ENCODE measurements around the gene DERL2. TPM values are rescaled to one million over a fixed set of nuclear protein-coding genes. Genes with fewer than 3 reads are reported as not detected.

Gene DERL2
- total and polyA plus RNA-seq, 2 experiments from 2014 or later, result 65.0 to 113 TPM

- no peaks in the 10 kb centered on the region for H3K79me2 ChIP-seq (replicated peaks; ENCODE audit: insufficient read depth)
- no peaks in the 10 kb centered on the region for H4K20me1 ChIP-seq (replicated peaks; ENCODE audit: insufficient read depth)
- H3K9me3 Mint-ChIP-seq, result no peaks in the 10 kb centered on the region; the same call in 2 of the 3 replicates
- no peaks in the 10 kb centered on the region for H3K9me2 ChIP-seq (ENCODE audit: insufficient read depth)
- no peak overlapping the region for H3K27ac Mint-ChIP-seq
- peak overlapping the region; percentile 67 for H3K4me2 ChIP-seq
- H3K4me1 ChIP-seq (ENCODE audit: insufficient read depth), result peaks cover 14% of the 10 kb centered on the region
- peaks cover 32% of the 10 kb centered on the region for H3K27me3 ChIP-seq (ENCODE audit: insufficient read depth)
- DNase-seq (ENCODE audit: low spot score), result no peak
- no peak for ATAC-seq
- H3K27me3 Mint-ChIP-seq (ENCODE audit: insufficient read depth, low read depth, poor library complexity), result peaks cover 33% of the 10 kb centered on the region
- no peak for TF ChIP-seq ZNF331 (CRISPR knock-in tag; IDR thresholded peaks at IDR 0.05; ENCODE audit: low read depth)
- TF ChIP-seq REST (IDR thresholded peaks at IDR 0.05; ENCODE audit: unreplicated experiment), result no peak
- TF ChIP-seq JUNB (IDR thresholded peaks at IDR 0.05; ENCODE audit: unreplicated experiment), result no peak
- TF ChIP-seq CREB1 (CRISPR knock-in tag; IDR thresholded peaks at IDR 0.05; ENCODE audit: low read depth), result no peak
- no peak for TF ChIP-seq ZNF462 (CRISPR knock-in tag; IDR thresholded peaks at IDR 0.05)
- TF ChIP-seq NANOG (IDR thresholded peaks at IDR 0.05; ENCODE audit: borderline replicate concordance), result no peak
- no peak for TF ChIP-seq ZNF114 (CRISPR knock-in tag; IDR thresholded peaks at IDR 0.05)
- no peak for TF ChIP-seq EZH2phosphoT487 (IDR thresholded peaks at IDR 0.05; ENCODE audit: unreplicated experiment)
- no peak for TF ChIP-seq ETS1 (IDR thresholded peaks at IDR 0.05)
- no peak for TF ChIP-seq EZH2 (IDR thresholded peaks at IDR 0.05; ENCODE audit: low read depth, unreplicated experiment)
- no peak for TF ChIP-seq CTCF (conservative IDR thresholded peaks at IDR 0.05; ENCODE audit: low read depth in 2 of 2)
- no peak for TF ChIP-seq STAT1 (IDR thresholded peaks at IDR 0.05; ENCODE audit: unreplicated experiment)
- TF ChIP-seq POLR2AphosphoS5 (IDR thresholded peaks at IDR 0.05; ENCODE audit: low read depth), result no peak
- H3F3A ChIP-seq (replicated peaks; ENCODE audit: low read depth), result peaks cover 7% of the 10 kb centered on the region; the same call in 1 of the 2 replicates
- H3K4me1 Mint-ChIP-seq, result peaks cover 10% of the 10 kb centered on the region
- no peak overlapping the region for H3K27ac ChIP-seq (ENCODE audit: low read depth)
- no peaks in the 10 kb centered on the region for H3K36me3 ChIP-seq (ENCODE audit: insufficient read depth)
- H3K36me3 Mint-ChIP-seq (ENCODE audit: low read depth), result no peaks in the 10 kb centered on the region; the same call in 2 of the 3 replicates
- H3K4me3 ChIP-seq, result peak overlapping the region; percentile 91; the same call in 1 of the 2 replicates
- H3K4me3 Mint-ChIP-seq, result peak overlapping the region; percentile 94
- H2AFZ ChIP-seq, result peak overlapping the region; percentile 19; the same call in 1 of the 2 replicates
Observed at GRCh38 chr17:5501685-5502084, 15.7 kb upstream of the DERL2 start.

All from GM23338 (cell line).